ENCODE data around the gene DNAH2. TPM values are rescaled to one million over a fixed set of nuclear protein-coding genes. Genes with fewer than 3 reads are reported as not detected.

The DNAH2 gene
- total and polyA plus RNA-seq, 9 donors: 0.88 to 10.3 (median 2.5) TPM

DNA sequence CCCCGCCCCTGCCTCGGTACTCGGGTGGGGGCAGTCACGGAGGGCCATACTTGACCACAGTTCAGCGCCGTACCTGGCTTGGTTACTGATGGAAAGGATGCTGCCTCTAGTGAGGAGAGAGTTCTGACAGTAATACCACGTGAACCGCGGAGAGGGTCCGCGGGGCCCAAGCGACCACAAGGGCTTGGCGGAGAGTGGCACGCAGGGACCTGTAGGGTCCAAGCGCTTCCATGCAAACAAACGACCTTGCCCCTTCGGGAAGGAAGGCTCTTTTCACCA is 125.7 kb downstream of the DNAH2 start:
- WGBS, 3 donors: 0 to 1% (median 1%) methylated on average over 17 of the region's 17 CpGs
- Histone ChIP-seq H3K4me1 (ENCODE audit: insufficient read depth) (peaks cover 17% of the 10 kb centered on the region), H3K4me3 (peak overlapping the region; percentile 83), H3K36me3 (no peaks in the 10 kb centered on the region), H3K9me3 (no peaks in the 10 kb centered on the region), H3K27ac (peak overlapping the region; percentile 81 to 90), H3K27me3 (no peaks in the 10 kb centered on the region)
- DNase-seq: no peak
- TF ChIP-seq, protein P1, sequence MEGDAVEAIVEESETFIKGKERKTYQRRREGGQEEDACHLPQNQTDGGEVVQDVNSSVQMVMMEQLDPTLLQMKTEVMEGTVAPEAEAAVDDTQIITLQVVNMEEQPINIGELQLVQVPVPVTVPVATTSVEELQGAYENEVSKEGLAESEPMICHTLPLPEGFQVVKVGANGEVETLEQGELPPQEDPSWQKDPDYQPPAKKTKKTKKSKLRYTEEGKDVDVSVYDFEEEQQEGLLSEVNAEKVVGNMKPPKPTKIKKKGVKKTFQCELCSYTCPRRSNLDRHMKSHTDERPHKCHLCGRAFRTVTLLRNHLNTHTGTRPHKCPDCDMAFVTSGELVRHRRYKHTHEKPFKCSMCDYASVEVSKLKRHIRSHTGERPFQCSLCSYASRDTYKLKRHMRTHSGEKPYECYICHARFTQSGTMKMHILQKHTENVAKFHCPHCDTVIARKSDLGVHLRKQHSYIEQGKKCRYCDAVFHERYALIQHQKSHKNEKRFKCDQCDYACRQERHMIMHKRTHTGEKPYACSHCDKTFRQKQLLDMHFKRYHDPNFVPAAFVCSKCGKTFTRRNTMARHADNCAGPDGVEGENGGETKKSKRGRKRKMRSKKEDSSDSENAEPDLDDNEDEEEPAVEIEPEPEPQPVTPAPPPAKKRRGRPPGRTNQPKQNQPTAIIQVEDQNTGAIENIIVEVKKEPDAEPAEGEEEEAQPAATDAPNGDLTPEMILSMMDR (IDR thresholded peaks at IDR 0.05): no peak
- TF ChIP-seq EP300 (IDR thresholded peaks at IDR 0.05) (no peak), POLR2A (IDR thresholded peaks at IDR 0.05) (no peak)
- intact Hi-C loops (cut with DNase I): loop anchor here in 1 of 4 donors (10.0 kb wide), 1 partner anchor 312 kb away; the partner anchor contains the start of gene PER1

DNA sequence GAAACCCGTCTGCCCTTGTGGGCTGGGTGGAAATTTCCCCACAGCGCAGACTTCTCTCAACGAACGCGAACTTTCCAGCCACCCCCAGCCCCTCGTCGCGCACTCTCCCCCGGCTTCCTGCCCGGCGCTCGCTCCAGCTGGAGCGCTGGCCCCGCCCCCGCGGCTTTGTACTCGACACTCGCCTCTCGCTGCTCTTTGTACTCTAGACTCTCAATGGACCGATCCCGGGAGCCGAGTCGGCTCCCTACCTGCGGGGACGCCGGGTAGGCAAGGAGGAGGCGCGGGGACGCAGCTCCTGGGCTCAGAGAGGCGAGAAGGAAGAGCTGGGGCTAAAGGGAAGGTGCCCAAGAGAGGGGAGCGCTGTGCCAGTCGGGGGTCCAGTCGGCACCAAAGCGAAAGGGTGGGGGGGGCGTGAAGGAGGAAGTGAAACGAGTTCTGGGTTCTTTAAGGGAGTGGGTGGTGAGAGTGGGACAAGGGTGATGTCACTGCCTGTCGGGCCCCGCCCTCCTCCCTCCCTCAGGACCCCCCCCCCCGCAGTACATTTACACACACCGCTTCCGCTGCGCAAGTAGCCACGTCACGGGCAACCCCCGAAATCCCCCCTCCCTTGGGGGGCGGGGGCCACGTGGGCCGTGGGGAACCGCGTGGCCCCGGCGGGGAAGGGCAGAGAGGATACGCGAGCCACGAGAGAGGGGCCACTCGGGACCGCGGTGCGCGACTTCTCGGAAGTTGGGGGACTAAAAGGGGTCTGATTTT is 126.2 kb downstream of the DNAH2 start:
- no peaks in the 10 kb centered on the region for H3K27me3 ChIP-seq
- TF ChIP-seq, protein P1 (IDR thresholded peaks at IDR 0.05): no peak
- TF ChIP-seq POLR2A (IDR thresholded peaks at IDR 0.05): peak; percentile 2
- 0 to 1% (median 1%) methylated on average over 55 to 61 of the region's 61 CpGs for WGBS, 3 donors
- no peaks in the 10 kb centered on the region for H3K9me3 ChIP-seq
- intact Hi-C loops (cut with DNase I): loop anchor here in 1 of 4 donors (10.0 kb wide), 1 partner anchor 311 kb away; the partner anchor contains the start of gene PER1
- DNase-seq: peak; percentile 72 to 87 (median 79)
- H3K4me1 ChIP-seq (ENCODE audit: insufficient read depth): peaks cover 17% of the 10 kb centered on the region
- peak overlapping the region; percentile 83 for H3K4me3 ChIP-seq
- H3K36me3 ChIP-seq: no peaks in the 10 kb centered on the region
- peak overlapping the region; percentile 86 to 90 for H3K27ac ChIP-seq

DNA sequence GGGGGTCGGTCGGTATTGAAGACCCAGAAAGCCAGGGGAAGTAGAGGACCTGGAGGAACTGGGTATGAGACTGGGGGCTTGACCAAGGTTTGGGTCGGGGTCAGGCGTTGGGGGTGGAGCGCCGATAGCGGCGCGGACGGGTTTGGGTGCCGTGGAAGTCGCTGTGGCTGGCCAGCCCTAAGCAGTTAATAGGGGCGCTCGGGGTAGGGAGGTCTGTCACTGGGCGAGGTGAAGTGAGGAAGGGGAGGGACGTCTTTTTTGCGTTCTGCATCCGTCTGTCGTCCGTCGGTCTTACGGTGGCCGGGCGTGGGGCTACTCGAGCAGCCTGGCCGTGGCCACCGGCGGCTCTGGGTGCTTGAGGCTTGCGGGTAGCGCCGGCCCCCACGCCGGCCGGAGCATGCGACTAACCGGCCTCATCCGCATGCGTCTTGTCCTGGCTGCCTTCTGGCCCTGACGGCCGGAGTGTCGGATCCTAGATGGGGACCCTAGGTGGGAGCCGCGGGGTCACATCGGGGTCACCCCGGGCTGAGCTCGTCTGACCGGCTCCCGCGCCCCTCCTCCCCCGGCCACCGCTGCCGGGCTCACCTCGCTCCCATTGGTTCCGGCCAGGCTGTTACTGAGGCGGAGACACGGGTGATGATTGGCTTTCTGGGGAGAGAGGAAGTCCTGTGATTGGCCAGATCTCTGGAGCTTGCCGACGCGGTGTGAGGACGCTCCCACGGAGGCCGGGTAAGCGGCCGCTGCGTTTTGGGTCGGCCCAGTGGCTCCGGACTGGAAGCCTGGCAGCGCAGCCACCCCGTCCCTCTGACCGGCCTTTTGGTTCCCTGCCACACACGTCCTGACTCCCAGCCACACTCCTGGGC is 127.0 kb downstream of the DNAH2 start:
- H3K4me1 ChIP-seq (ENCODE audit: insufficient read depth): peaks cover 9% of the 10 kb centered on the region
- intact Hi-C loops (cut with DNase I): loop anchor here in 1 of 4 donors (10.0 kb wide), 1 partner anchor 310 kb away; the partner anchor contains the start of gene PER1
- H3K36me3 ChIP-seq: no peaks in the 10 kb centered on the region
- no peaks in the 10 kb centered on the region for H3K27me3 ChIP-seq
- peak overlapping the region; percentile 83 for H3K4me3 ChIP-seq
- H3K9me3 ChIP-seq: no peaks in the 10 kb centered on the region
- WGBS, 3 donors: 0 to 1% (median 1%) methylated on average over 51 to 71 of the region's 71 CpGs
- H3K27ac ChIP-seq: peak overlapping the region; percentile 86 to 90
- TF ChIP-seq, protein P1 (IDR thresholded peaks at IDR 0.05): no peak
- TF ChIP-seq POLR2A (IDR thresholded peaks at IDR 0.05) (peak; percentile 71), EP300 (IDR thresholded peaks at IDR 0.05) (no peak)
- peak; percentile 82 to 90 (median 87) for DNase-seq

DNA sequence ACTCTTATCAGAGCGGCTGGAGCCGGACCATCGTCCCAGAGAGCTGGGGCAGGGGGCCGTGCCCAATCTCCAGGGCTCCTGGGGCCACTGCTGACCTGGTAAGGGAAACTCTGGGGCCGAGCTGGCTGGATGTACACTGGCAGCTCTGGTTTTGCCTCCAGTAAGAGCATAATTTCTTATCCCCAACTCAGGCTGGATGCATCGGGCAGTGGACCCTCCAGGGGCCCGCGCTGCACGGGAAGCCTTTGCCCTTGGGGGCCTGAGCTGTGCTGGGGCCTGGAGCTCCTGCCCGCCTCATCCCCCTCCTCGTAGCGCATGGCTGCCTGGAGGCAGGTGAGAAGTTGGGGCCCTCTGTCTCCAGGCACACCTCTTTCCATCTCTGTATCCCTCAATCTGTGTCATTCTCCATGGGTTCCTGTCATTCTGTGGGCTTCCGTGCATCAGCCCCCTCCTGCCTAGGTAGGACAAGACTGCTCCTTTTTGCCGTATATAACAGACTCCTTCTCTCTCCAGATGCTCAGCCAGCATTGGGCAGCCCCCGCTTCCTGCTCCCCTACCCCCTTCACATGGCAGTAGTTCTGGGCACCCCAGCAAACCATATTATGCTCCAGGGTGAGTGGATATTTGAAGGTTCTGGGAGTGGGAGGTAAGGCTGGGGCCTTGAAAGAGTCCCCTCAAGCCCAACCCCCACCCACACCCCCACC is 128.0 kb downstream of the DNAH2 start:
- H3K9me3 ChIP-seq: no peaks in the 10 kb centered on the region
- 62 to 70% (median 65%) methylated on average over 15 of the region's 15 CpGs for whole genome bisulfite sequencing, 3 donors
- intact Hi-C loops (cut with DNase I): loop anchor here in 1 of 4 donors (10.0 kb wide), 1 partner anchor 309 kb away; the partner anchor contains the start of gene PER1
- H3K27me3 ChIP-seq: no peaks in the 10 kb centered on the region
- peak overlapping the region; percentile 86 to 90 for H3K27ac ChIP-seq
- DNase-seq: peak in 3 of 5 donors; percentile 23 to 45 (median 38)
- TF ChIP-seq, protein P1 (IDR thresholded peaks at IDR 0.05): no peak
- TF ChIP-seq EP300 (IDR thresholded peaks at IDR 0.05) (no peak), POLR2A (IDR thresholded peaks at IDR 0.05) (no peak)
- no peaks in the 10 kb centered on the region for H3K36me3 ChIP-seq
- peaks cover 8% of the 10 kb centered on the region for H3K4me1 ChIP-seq (ENCODE audit: insufficient read depth)
- H3K4me3 ChIP-seq: peak overlapping the region; percentile 83
